Muscle of leg (tissue), 11 donors: ENCODE data around the gene SORCS3. TPM values are rescaled to one million over a fixed set of nuclear protein-coding genes. Genes with fewer than 3 reads are reported as not detected.
A peak's percentile ranks its signal among the peaks of the same experiment; 100 is the strongest.

Source experiments
- DNase-seq: peaks from one replicate; pipeline ENCODE4 v3.0.0; 2013
- H3K27ac ChIP-seq: one replicate; pipeline ENCODE4 v1.5.1; 2013; ENCODE audit warnings: mild to moderate bottlenecking, low read length, control low read depth
- H3K27me3 ChIP-seq: one replicate; pipeline ENCODE4 v1.6.1; 2013; ENCODE audit warnings: low read length; ENCODE audit not compliant: control insufficient read depth, insufficient read depth
- H3K36me3 ChIP-seq: one replicate; pipeline ENCODE4 v1.6.1; 2013; ENCODE audit warnings: low read length; ENCODE audit not compliant: control insufficient read depth, insufficient read depth
- H3K4me1 ChIP-seq: one replicate; pipeline ENCODE4 v1.6.1; 2013; ENCODE audit warnings: low read length; ENCODE audit not compliant: control insufficient read depth, insufficient read depth
- H3K4me3 ChIP-seq: one replicate; pipeline ENCODE4 v1.5.1; 2013; ENCODE audit warnings: low read length, control low read depth
- H3K9me3 ChIP-seq: replicated peaks from 2 replicates; pipeline ENCODE4 v1.6.1; 2013; ENCODE audit warnings: low read depth, low read length; ENCODE audit not compliant: control insufficient read depth
- WGBS: methylation state at CpG from one replicate; pipeline ENCODE4 v1.1.5; 2013; ENCODE audit warnings: missing lambda C conversion rate; ENCODE audit not compliant: insufficient coverage; 5-methylcytosine and 5-hydroxymethylcytosine counted together
- polyA plus RNA-seq, 8 donors: library from polyadenylated mRNA; unstranded; fragments of 120-200 nt; gene quantifications; one replicate each; pipeline versions ENCODE4 v1.2.1 to v1.2.3, GENCODE V29; 2013; ENCODE audit warnings: inconsistent platforms in 1 of 8, low replicate concordance in 1 of 8; ENCODE audit not compliant: insufficient read length in 8 of 8, insufficient read depth in 1 of 8
- total RNA-seq: library from RNA; stranded (reverse); fragments of 120-200 nt; gene quantifications from one replicate; pipeline ENCODE4 v1.2.4, GENCODE V29; 2013

SORCS3 gene
- total and polyA plus RNA-seq, 9 donors, result 0.03 to 0.36 (median 0.13) TPM; not detected in 1

DNA sequence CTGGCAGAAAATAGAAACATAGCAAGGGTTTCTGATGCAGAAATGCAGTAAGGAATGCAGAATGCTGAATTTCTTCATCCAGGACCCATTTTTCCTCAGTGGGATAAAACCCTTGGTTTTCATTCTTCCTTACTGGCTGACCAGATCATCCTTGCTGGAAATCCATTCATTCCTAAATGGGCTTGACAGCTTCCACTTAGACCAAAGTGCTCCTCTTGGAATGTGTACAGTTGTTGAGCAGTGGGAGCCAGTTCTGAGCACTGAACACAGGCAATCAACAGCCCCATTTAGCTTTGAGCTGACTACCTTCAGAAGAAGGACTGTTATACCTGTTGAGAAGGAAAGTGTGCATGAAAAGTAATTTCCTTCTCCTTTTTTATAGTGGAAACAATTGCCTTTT lies 232.1 kb downstream of the SORCS3 start:
- no peak overlapping the region for H3K27ac ChIP-seq
- H3K36me3 ChIP-seq, result no peaks in the 10 kb centered on the region
- no peaks in the 10 kb centered on the region for H3K4me1 ChIP-seq
- H3K9me3 ChIP-seq, result no peaks in the 10 kb centered on the region
- DNase-seq, result no peak
- no peak overlapping the region for H3K4me3 ChIP-seq
- no peaks in the 10 kb centered on the region for H3K27me3 ChIP-seq

DNA sequence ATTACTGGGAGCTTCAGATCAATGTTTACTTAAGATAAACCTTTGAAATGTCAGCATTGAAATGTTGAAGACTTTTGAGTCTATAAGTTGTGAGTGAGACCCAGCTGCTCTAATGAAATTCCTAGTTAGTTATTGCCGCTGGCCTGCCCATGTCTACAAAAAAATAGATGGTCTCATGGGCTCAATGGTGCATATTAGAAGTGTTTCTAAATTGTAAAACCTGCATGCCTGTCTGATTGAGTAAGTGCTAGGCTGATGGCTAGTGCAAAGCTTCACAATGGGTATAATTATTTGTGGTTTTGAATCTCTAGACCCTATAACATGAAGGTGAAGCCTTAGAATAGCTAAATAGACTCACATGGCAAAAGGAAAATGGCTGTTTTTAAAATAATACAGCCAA lies 234.5 kb downstream of the SORCS3 start:
- H3K27ac ChIP-seq, result no peak overlapping the region
- no peaks in the 10 kb centered on the region for H3K36me3 ChIP-seq
- H3K27me3 ChIP-seq, result no peaks in the 10 kb centered on the region
- WGBS, result 83% methylated on average over 1 of the region's 1 CpG
- no peak for DNase-seq
- H3K4me1 ChIP-seq, result no peaks in the 10 kb centered on the region
- no peak overlapping the region for H3K4me3 ChIP-seq
- H3K9me3 ChIP-seq, result no peaks in the 10 kb centered on the region

DNA sequence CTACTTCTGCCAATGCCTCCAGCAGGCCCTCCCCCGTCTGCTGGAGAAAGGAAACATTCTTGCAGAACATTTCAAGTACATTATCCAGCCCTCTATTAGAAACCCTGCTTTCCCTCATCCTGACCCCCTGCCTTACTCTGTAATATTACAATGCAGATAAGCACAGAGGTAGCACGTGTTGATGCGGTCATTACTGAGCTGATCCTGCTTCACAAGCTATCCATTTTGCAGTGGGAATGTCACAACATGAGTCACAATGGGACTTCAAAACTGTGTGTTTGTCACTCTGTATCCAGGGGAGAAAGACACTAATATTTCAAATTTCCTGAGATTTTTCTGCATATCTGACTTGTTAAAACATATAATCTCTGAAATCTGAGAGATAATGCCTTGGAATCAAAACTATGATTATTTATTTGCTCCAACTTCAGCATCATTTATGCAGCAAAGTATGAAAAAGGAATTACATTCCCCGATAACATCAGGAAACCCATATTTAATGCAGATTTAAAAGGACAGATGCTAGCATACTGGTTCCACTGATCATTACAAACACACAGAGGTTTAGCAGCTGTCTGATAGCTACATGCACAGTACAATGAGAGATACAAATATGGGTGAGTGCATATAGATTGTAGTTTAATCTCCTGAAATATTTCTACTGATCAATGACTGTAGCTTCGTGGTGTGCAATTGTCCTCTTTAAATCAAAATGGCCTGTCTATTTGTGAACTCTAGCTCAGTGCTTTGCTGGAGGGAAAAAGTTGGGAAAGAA lies 239.7 kb downstream of the SORCS3 start:
- no peaks in the 10 kb centered on the region for H3K9me3 ChIP-seq
- WGBS, result 87% methylated on average over 3 of the region's 5 CpGs
- H3K36me3 ChIP-seq, result no peaks in the 10 kb centered on the region
- no peak for DNase-seq
- no peak overlapping the region for H3K27ac ChIP-seq
- no peak overlapping the region for H3K4me3 ChIP-seq
- no peaks in the 10 kb centered on the region for H3K27me3 ChIP-seq
- no peaks in the 10 kb centered on the region for H3K4me1 ChIP-seq

DNA sequence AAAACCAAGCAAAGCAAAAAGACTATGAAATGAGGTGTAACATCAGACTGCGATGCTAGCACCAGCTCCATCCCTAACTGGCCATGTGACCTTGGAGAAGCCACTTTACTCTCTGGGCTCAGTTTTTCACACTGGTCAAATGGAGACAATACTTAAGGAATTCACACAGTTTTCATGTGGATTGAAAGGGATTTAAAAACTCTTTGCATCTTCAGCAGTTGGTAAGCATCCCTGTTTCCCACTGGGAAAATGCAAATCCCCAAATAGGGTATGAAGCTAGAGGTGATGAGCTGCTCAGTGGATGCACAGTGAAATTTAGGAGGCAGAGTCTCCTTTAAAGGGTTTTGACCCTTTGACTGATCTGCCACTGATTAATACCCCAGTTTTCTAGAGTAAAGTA lies 240.7 kb downstream of the SORCS3 start:
- DNase-seq, result no peak
- Histone ChIP-seq H3K4me3 (no peak overlapping the region), H3K27me3 (no peaks in the 10 kb centered on the region), H3K36me3 (no peaks in the 10 kb centered on the region), H3K4me1 (no peaks in the 10 kb centered on the region), H3K9me3 (no peaks in the 10 kb centered on the region), H3K27ac (no peak overlapping the region)
- no CpG with 5 or more reads among the region's 1 CpG for WGBS

DNA sequence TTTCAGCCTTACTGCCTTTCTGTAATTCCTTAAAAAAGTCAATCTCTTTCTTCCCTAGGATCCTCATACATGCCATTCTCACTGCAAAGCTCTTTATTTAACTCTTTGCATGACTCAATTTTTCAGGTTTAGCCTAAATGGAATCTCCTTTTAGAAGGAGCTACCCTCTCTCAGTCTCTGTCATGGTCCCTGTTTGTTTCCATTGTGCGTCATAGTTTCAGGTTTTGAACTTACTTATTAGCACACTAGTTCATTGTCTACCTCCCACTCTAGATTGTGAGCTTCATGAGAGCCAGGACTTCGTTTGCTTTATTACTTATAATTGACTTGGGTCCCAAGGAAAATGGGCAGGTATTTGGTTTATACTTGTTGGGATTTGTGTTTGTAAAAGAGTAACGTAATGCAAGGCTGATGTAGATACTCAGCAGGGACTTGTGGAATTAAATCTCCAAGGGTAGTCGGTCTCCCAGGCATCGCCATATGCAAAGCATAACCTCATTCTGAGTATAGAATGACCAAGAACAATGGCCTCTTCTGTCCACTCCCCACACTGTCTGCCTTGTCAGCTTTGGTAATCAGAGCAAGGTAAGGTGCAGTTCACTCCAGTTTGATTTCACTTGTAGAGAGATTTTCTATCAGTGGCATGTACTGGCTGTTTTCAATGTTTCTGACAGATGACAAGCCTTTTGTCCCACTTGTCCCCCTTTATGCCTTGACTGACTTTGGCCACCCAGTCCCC lies 252.0 kb downstream of the SORCS3 start:
- Histone ChIP-seq H3K9me3 (peaks cover 7% of the 10 kb centered on the region), H3K27me3 (no peaks in the 10 kb centered on the region), H3K4me3 (no peak overlapping the region), H3K36me3 (no peaks in the 10 kb centered on the region), H3K4me1 (peaks cover 9% of the 10 kb centered on the region), H3K27ac (no peak overlapping the region)
- DNase-seq, result no peak
- no CpG with 5 or more reads among the region's 5 CpGs for WGBS

DNA sequence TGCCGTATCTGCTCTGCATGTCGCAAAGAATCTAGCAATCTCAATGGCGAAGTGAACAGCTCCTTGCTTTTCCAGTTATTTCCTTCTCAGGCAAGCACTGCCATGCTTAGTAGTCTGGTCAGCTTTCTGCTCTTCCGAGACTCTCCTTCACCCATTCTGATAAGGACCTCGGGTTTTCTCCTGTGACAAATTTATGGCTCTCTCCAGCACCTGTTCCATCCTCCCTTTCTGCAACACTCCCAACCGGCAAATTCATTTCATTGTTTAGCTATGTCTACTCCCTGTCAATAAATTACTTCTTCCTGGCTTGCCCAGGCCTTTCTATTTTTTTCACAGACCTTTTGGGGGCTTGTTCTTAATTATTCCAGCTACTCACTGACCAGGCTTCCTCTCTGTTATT lies 252.6 kb downstream of the SORCS3 start:
- Histone ChIP-seq H3K36me3 (no peaks in the 10 kb centered on the region), H3K4me1 (peaks cover 9% of the 10 kb centered on the region), H3K27ac (no peak overlapping the region), H3K9me3 (peaks cover 5% of the 10 kb centered on the region), H3K4me3 (no peak overlapping the region), H3K27me3 (no peaks in the 10 kb centered on the region)
- WGBS, result 69% methylated on average over 6 of the region's 6 CpGs
- no peak for DNase-seq

DNA sequence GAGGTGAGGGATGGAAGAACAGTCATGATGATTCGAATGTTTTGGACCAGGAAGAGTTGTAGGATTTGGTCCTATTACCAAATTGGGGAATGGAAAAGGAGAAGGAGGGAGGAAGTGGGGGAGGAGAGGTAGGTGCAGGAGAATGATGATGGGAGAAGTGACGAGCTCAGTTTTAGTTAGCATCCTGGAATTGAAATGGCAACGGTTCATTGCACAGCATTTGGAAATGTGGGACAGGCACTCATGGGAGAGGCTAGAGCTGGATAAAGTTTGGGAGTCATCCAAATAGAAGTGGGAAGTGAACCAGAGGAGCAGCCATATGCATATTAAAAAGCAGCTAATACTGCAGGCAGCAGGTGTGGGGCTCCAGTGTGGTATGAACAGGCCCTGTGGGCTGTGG lies 253.6 kb downstream of the SORCS3 start:
- DNase-seq, result peak; percentile 76
- H3K27ac ChIP-seq, result no peak overlapping the region
- no peak overlapping the region for H3K4me3 ChIP-seq
- H3K4me1 ChIP-seq, result peaks cover 9% of the 10 kb centered on the region
- 21% methylated on average over 3 of the region's 3 CpGs for WGBS
- H3K27me3 ChIP-seq, result no peaks in the 10 kb centered on the region
- no peaks in the 10 kb centered on the region for H3K36me3 ChIP-seq
- peaks cover 2% of the 10 kb centered on the region for H3K9me3 ChIP-seq

DNA sequence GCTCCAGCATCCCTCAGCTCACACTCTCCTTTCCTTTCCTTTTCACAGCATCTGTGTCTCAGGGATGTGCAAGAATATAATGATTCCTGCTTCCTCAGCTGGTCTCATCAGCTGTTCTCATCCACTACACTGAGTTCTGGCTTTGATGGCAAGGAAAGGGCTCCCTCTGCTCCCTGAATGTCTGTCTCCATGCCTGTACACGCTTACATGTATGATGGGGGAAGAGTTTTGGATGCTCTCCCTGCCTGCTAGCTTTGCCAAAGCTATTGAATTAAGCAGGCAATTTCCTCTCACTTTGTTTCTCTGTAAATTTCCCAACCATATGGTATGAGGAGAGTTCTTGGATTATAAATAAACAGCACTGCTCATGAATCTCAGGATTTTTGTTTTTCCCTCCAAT lies 254.5 kb downstream of the SORCS3 start:
- peak; percentile 97 for DNase-seq
- peak overlapping the region; percentile 38 for H3K27ac ChIP-seq
- H3K36me3 ChIP-seq, result no peaks in the 10 kb centered on the region
- H3K9me3 ChIP-seq, result no peaks in the 10 kb centered on the region
- no CpG with 5 or more reads among the region's 1 CpG for WGBS
- H3K4me3 ChIP-seq, result no peak overlapping the region
- H3K4me1 ChIP-seq, result peaks cover 9% of the 10 kb centered on the region
- no peaks in the 10 kb centered on the region for H3K27me3 ChIP-seq

DNA sequence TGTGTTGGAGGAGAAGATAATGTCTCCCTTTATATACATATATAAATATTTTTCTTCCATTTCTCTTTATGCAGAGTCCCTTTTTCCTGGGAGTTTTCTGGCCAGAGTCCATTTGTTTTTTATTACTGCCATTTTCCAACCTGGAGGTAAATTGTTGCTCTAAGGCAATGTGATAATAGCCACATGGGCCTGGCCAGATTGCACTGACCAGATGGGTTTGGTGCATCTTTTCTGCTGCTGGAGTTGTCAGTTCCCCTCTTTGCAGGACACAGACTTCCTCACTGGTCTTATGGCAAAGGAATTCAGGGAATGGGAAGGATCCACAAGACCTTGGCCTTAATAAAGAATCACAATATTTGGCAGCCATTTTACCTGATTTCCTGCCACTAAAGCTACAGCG lies 254.9 kb downstream of the SORCS3 start:
- no CpG with 5 or more reads among the region's 1 CpG for WGBS
- Histone ChIP-seq H3K9me3 (no peaks in the 10 kb centered on the region), H3K4me1 (peaks cover 9% of the 10 kb centered on the region), H3K27ac (peak overlapping the region; percentile 44), H3K27me3 (no peaks in the 10 kb centered on the region), H3K4me3 (no peak overlapping the region), H3K36me3 (no peaks in the 10 kb centered on the region)
- DNase-seq, result no peak

DNA sequence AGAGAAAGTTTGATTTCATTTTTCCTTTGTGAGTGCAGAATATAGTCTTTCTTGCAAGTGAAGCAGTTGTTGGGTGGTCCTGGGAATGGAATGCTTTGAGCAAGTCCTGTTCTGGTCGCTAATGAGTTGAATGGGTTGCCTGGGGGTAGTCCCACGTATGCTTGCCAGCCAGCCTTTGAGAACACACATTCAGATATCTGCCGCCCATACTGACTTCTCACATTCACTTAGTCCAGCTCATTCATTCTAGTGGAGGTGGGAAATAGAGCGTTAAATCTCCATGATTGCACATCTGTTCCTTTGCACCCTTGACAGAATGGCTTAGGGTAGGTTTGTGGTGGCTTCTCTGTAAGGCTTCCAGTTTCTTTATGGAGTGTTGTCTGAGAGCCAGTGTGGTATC lies 256.6 kb downstream of the SORCS3 start:
- WGBS, result no CpG with 5 or more reads among the region's 4 CpGs
- Histone ChIP-seq H3K36me3 (no peaks in the 10 kb centered on the region), H3K4me3 (no peak overlapping the region), H3K9me3 (no peaks in the 10 kb centered on the region), H3K27me3 (no peaks in the 10 kb centered on the region), H3K27ac (no peak overlapping the region), H3K4me1 (peaks cover 9% of the 10 kb centered on the region)
- DNase-seq, result no peak
